Smooth muscle cell (in vitro differentiated cells): Measurements from ENCODE around the gene UFD1. TPM values are rescaled to one million over a fixed set of nuclear protein-coding genes. Genes with fewer than 3 reads are reported as not detected.

Source experiments
- DNase-seq: peaks from one replicate; lab custom pipeline; 2025; ENCODE audit not compliant: unreplicated experiment; lab: John Stamatoyannopoulos, UW
- H2AFZ ChIP-seq: fragments of 200-600 bp; sonication (generic); 2 replicates; pipeline ENCODE4 v1.6.0; 2016; ENCODE audit warnings: antibody characterized with exemption, low read depth, mild to moderate bottlenecking
- H3F3A ChIP-seq: fragments of 200-600 bp; sonication (generic); 2 replicates; pipeline ENCODE4 v1.6.0; 2017; ENCODE audit warnings: antibody characterized with exemption, low read depth
- H3K27ac ChIP-seq: fragments of 200-600 bp; sonication (generic); 2 replicates; pipeline ENCODE4 v1.5.1; 2016; ENCODE audit warnings: low read depth, mild to moderate bottlenecking
- H3K27me3 ChIP-seq: fragments of 200-600 bp; sonication (generic); 2 replicates; pipeline ENCODE4 v1.6.1; 2016; ENCODE audit warnings: low read depth, mild to moderate bottlenecking
- H3K36me3 ChIP-seq: fragments of 200-600 bp; sonication (generic); 2 replicates; pipeline ENCODE4 v1.5.1; 2016; ENCODE audit warnings: low read depth
- H3K4me1 ChIP-seq: fragments of 200-600 bp; sonication (generic); 2 replicates; pipeline ENCODE4 v1.5.1; 2016; ENCODE audit warnings: low read depth
- H3K4me2 ChIP-seq: fragments of 200-600 bp; sonication (generic); 2 replicates; pipeline ENCODE4 v1.6.0; 2016; ENCODE audit warnings: mild to moderate bottlenecking
- H3K4me3 ChIP-seq: fragments of 200-600 bp; sonication (generic); 2 replicates; pipeline ENCODE4 v1.5.1; 2016; ENCODE audit warnings: mild to moderate bottlenecking
- H3K79me2 ChIP-seq: fragments of 200-600 bp; sonication (generic); 2 replicates; pipeline ENCODE4 v1.6.0; 2016; ENCODE audit warnings: low read depth, mild to moderate bottlenecking
- H3K9ac ChIP-seq: fragments of 200-600 bp; sonication (generic); 2 replicates; pipeline ENCODE4 v1.6.0; 2016; ENCODE audit warnings: low read depth
- H3K9me3 ChIP-seq: fragments of 200-600 bp; sonication (generic); replicated peaks from 2 replicates; pipeline ENCODE4 v1.5.1; 2016; ENCODE audit warnings: low read depth
- H4K20me1 ChIP-seq: fragments of 200-600 bp; sonication (generic); 2 replicates; pipeline ENCODE4 v1.6.0; 2016; ENCODE audit warnings: low read depth
- WGBS: methylation state at CpG from one replicate; pipeline ENCODE4 v1.1.7; 2016; ENCODE audit warnings: low lambda C conversion rate; 5-methylcytosine and 5-hydroxymethylcytosine counted together
- polyA plus RNA-seq: library from polyadenylated mRNA; unstranded; fragments of >200 nt; fragmentation: Nextera tagmentation; extraction: Ambion mirVana; gene quantifications from 2 replicates; pipeline ENCODE4 v1.2.1, GENCODE V29; 2016
- total RNA-seq: library from RNA; depleted of rRNA; stranded (reverse); fragments of >200 nt; gene quantifications from 2 replicates; pipeline ENCODE4 v1.2.3, GENCODE V29; 2014
- TF ChIP-seq, protein P1 (sequence below): fragments of 200-600 bp; sonication (generic); IDR thresholded peaks from 2 replicates; pipeline ENCODE4 v1.5.1; 2017; ENCODE audit warnings: borderline replicate concordance, mild to moderate bottlenecking, antibody characterized with exemption; ENCODE audit not compliant: insufficient read depth, poor library complexity, severe bottlenecking

UFD1 gene
- total and polyA plus RNA-seq, 2 experiments from 2014 or later: 48.1 to 111 TPM

GRCh38 chr22:19402642-19403191 lies 76.3 kb downstream of the UFD1 start:
- Histone ChIP-seq H3F3A (no peaks in the 10 kb centered on the region), H3K4me3 (no peak overlapping the region), H3K9ac (no peak overlapping the region), H3K36me3 (peaks cover 4% of the 10 kb centered on the region), H3K9me3 (no peaks in the 10 kb centered on the region), H2AFZ (no peak overlapping the region), H3K27ac (no peak overlapping the region), H4K20me1 (no peaks in the 10 kb centered on the region), H3K4me2 (no peak overlapping the region), H3K79me2 (no peaks in the 10 kb centered on the region), H3K4me1 (no peaks in the 10 kb centered on the region), H3K27me3 (no peaks in the 10 kb centered on the region)
- WGBS: over 99% methylated on average over 4 of the region's 4 CpGs
- DNase-seq: no peak
- TF ChIP-seq, protein P1, sequence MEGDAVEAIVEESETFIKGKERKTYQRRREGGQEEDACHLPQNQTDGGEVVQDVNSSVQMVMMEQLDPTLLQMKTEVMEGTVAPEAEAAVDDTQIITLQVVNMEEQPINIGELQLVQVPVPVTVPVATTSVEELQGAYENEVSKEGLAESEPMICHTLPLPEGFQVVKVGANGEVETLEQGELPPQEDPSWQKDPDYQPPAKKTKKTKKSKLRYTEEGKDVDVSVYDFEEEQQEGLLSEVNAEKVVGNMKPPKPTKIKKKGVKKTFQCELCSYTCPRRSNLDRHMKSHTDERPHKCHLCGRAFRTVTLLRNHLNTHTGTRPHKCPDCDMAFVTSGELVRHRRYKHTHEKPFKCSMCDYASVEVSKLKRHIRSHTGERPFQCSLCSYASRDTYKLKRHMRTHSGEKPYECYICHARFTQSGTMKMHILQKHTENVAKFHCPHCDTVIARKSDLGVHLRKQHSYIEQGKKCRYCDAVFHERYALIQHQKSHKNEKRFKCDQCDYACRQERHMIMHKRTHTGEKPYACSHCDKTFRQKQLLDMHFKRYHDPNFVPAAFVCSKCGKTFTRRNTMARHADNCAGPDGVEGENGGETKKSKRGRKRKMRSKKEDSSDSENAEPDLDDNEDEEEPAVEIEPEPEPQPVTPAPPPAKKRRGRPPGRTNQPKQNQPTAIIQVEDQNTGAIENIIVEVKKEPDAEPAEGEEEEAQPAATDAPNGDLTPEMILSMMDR: no peak

DNA sequence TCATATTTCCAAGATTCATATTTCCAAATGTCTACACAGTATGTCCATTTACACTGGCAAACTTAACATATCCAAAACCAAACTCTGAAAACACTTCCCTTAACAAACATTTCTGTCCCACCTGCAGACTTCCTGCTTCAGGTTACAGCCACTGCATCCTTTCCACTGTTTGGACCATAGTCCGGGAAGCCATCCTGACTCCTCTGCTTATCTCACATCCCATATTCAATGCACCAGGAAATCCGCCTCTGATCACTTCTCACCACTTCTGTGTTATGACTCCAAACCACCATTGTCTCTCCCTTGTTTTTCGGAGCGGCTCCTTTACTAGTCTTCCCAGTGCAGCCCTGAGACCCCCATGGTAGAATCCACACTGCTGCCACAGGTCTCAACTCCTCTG lies 77.5 kb downstream of the UFD1 start:
- Histone ChIP-seq H3K27ac (no peak overlapping the region), H3K4me1 (no peaks in the 10 kb centered on the region), H4K20me1 (no peaks in the 10 kb centered on the region), H2AFZ (no peak overlapping the region), H3K36me3 (no peaks in the 10 kb centered on the region), H3K9ac (no peak overlapping the region), H3K27me3 (no peaks in the 10 kb centered on the region), H3K4me3 (no peak overlapping the region), H3K79me2 (no peaks in the 10 kb centered on the region), H3F3A (no peaks in the 10 kb centered on the region), H3K4me2 (no peak overlapping the region), H3K9me3 (no peaks in the 10 kb centered on the region)
- TF ChIP-seq, protein P1: no peak
- DNase-seq: no peak
- WGBS: 100% methylated on average over 4 of the region's 4 CpGs

DNA sequence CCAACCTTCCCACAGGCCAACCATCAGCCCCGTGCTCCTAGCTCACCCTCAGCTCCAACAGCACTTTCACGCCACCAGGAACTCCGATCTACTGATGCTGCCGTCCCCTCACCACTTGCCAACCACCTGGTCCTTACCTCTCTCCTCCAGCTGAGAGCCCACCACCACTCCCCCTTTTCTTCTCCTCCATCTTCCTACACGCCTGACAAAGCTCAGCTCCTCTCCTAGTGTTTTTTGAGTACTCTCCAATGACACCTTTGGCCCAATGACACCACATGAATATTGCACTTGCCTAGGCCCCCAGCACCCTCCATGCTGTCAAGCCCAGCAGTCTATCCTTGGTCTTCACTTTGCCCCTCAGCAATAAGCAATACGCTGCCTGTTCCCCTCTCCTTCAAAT lies 78.1 kb downstream of the UFD1 start:
- Histone ChIP-seq H3K27me3 (no peaks in the 10 kb centered on the region), H3K4me2 (no peak overlapping the region), H2AFZ (no peak overlapping the region), H3K9ac (no peak overlapping the region), H3K79me2 (no peaks in the 10 kb centered on the region), H3F3A (no peaks in the 10 kb centered on the region), H3K9me3 (no peaks in the 10 kb centered on the region), H4K20me1 (no peaks in the 10 kb centered on the region), H3K4me1 (no peaks in the 10 kb centered on the region), H3K4me3 (no peak overlapping the region), H3K27ac (no peak overlapping the region), H3K36me3 (no peaks in the 10 kb centered on the region)
- DNase-seq: no peak
- 96% methylated on average over 6 of the region's 6 CpGs for WGBS
- TF ChIP-seq, protein P1: no peak

Other genes starting within 250 kb of the UFD1 start
- gene CLTCL1, start 187.5 kb downstream of the UFD1 start, total RNA-seq: 6.4 and 9.0 TPM in 2 replicates
- 4.7 and 4.8 TPM in 2 replicates for gene CLTCL1, start 187.5 kb downstream of the UFD1 start, polyA plus RNA-seq
- 8.7 and 9.8 TPM in 2 replicates for gene HIRA, start 47.5 kb downstream of the UFD1 start, total RNA-seq
- gene HIRA, start 47.5 kb downstream of the UFD1 start, polyA plus RNA-seq: 7.3 and 9.8 TPM in 2 replicates
- gene MRPL40, start 46.6 kb downstream of the UFD1 start, total RNA-seq: 18.1 and 30.4 TPM in 2 replicates
- 52.9 and 54.8 TPM in 2 replicates for gene MRPL40, start 46.6 kb downstream of the UFD1 start, polyA plus RNA-seq
- gene C22orf39, start 31.5 kb downstream of the UFD1 start, total RNA-seq: 16.5 and 23.0 TPM in 2 replicates
- 20.8 and 29.5 TPM in 2 replicates for gene C22orf39, start 31.5 kb downstream of the UFD1 start, polyA plus RNA-seq
- 9.7 and 13.7 TPM in 2 replicates for gene CDC45, start 727 bp upstream of the UFD1 start, total RNA-seq
- 6.6 and 9.3 TPM in 2 replicates for gene CDC45, start 727 bp upstream of the UFD1 start, polyA plus RNA-seq
- gene CLDN5, start 45.2 kb upstream of the UFD1 start, total RNA-seq: not detected in 2 replicates
- 0.11 TPM in 1 of 2 replicates, not detected in the other for gene CLDN5, start 45.2 kb upstream of the UFD1 start, polyA plus RNA-seq
- gene SEPTIN5, start 235.3 kb upstream of the UFD1 start, total RNA-seq: 19.9 and 26.6 TPM in 2 replicates
- 41.5 and 64.1 TPM in 2 replicates for gene SEPTIN5, start 235.3 kb upstream of the UFD1 start, polyA plus RNA-seq
- 0.94 and 3.0 TPM in 2 replicates for gene GP1BB, start 244.3 kb upstream of the UFD1 start, total RNA-seq
- gene GP1BB, start 244.3 kb upstream of the UFD1 start, polyA plus RNA-seq: 6.7 and 9.7 TPM in 2 replicates